IMR-90 (cell line): ENCODE measurements around the gene MAPK10. TPM values are rescaled to one million over a fixed set of nuclear protein-coding genes. Genes with fewer than 3 reads are reported as not detected.

ENCODE experiments used
- ATAC-seq: fragments of 200-7000 bp; cut with Tn5 transposase; 2 replicates; pipeline ENCODE4 v1.9.1; 2020; ENCODE audit warnings: low read depth, mild to moderate bottlenecking, moderate library complexity
- BruUV-seq: library from RNA; stranded (reverse); fragments of 400-500 nt; replicated peaks from 2 replicates; lab custom pipeline; 2021; lab: Mats Ljungman, UMichigan
- CTCF ChIA-PET: fragments of 300-600 bp; formaldehyde crosslinking; extraction: SDS; loops from one replicate; lab custom pipeline; 2021; ENCODE audit warnings: antibody characterized with exemption; lab: Yijun Ruan, JAX
- POLR2A ChIA-PET: fragments of 300-600 bp; sonication (Branson Sonifier 250); formaldehyde crosslinking; loops from one replicate; lab custom pipeline; 2022; ENCODE audit warnings: antibody characterized with exemption; ENCODE audit not compliant: unreplicated experiment; lab: Charles Lee
- DNase-seq: peaks from one replicate; pipeline ENCODE4 v3.0.0; 2013
- H2AFZ ChIP-seq: replicated peaks from 2 replicates; pipeline ENCODE3; 2013; ENCODE audit warnings: low read length, mild to moderate bottlenecking; ENCODE audit not compliant: poor library complexity
- H2AK5ac ChIP-seq: 2 replicates; pipeline ENCODE4 v1.6.1; 2013; ENCODE audit warnings: low read depth, low read length, inconsistent platforms
- H2AK9ac ChIP-seq: replicated peaks from 2 replicates; pipeline ENCODE3; 2013; ENCODE audit warnings: mild to moderate bottlenecking, low read depth, low read length, moderate library complexity; ENCODE audit not compliant: poor library complexity
- H2BK120ac ChIP-seq: 2 replicates; pipeline ENCODE4 v1.6.1; 2013; ENCODE audit warnings: low read depth, low read length, inconsistent platforms
- H2BK15ac ChIP-seq: 3 replicates; pipeline ENCODE4 v1.6.1; 2013; ENCODE audit warnings: low read depth, low read length, inconsistent platforms
- H2BK20ac ChIP-seq: 2 replicates; pipeline ENCODE4 v1.6.1; 2013; ENCODE audit warnings: low read depth, mild to moderate bottlenecking, inconsistent platforms, low read length, moderate library complexity
- H2BK5ac ChIP-seq: 2 replicates; pipeline ENCODE4 v1.6.1; 2013; ENCODE audit warnings: mild to moderate bottlenecking, low read depth, low read length, inconsistent platforms; ENCODE audit not compliant: poor library complexity, severe bottlenecking
- H3K14ac ChIP-seq: replicated peaks from 2 replicates; pipeline ENCODE4 v1.6.1; 2013; ENCODE audit warnings: low read depth, low read length, inconsistent platforms
- H3K18ac ChIP-seq: 2 replicates; pipeline ENCODE4 v1.6.1; 2013; ENCODE audit warnings: low read depth, low read length, control low read depth
- H3K23ac ChIP-seq: 2 replicates; pipeline ENCODE4 v1.6.1; 2013; ENCODE audit warnings: low read depth, low read length, inconsistent platforms
- H3K27ac ChIP-seq: 2 replicates; pipeline ENCODE4 v1.5.1; 2013; ENCODE audit warnings: mild to moderate bottlenecking, control low read depth, low read length; ENCODE audit not compliant: insufficient read depth
- H3K27me3 ChIP-seq: 2 replicates; pipeline ENCODE4 v1.6.1; 2013; ENCODE audit warnings: low read length; ENCODE audit not compliant: control insufficient read depth, insufficient read depth
- H3K36me3 ChIP-seq: 2 replicates; pipeline ENCODE4 v1.6.1; 2013; ENCODE audit warnings: low read length, mixed read lengths; ENCODE audit not compliant: control insufficient read depth, insufficient read depth
- H3K4ac ChIP-seq: 2 replicates; pipeline ENCODE4 v1.6.1; 2013; ENCODE audit warnings: low read depth, low read length, inconsistent platforms
- H3K4me1 ChIP-seq: 2 replicates; pipeline ENCODE4 v1.6.1; 2013; ENCODE audit warnings: low read length, mixed read lengths; ENCODE audit not compliant: control insufficient read depth, insufficient read depth
- H3K4me2 ChIP-seq: 2 replicates; pipeline ENCODE4 v1.6.1; 2013; ENCODE audit warnings: low read depth, mild to moderate bottlenecking, control low read depth, low read length, moderate library complexity
- H3K4me3 ChIP-seq: 2 replicates; pipeline ENCODE4 v1.5.1; 2013; ENCODE audit warnings: low read depth, mild to moderate bottlenecking, control low read depth, low read length, moderate library complexity; ENCODE audit not compliant: insufficient read depth
- H3K56ac ChIP-seq: 2 replicates; pipeline ENCODE4 v1.6.1; 2013; ENCODE audit warnings: low read length, inconsistent platforms; ENCODE audit not compliant: insufficient read depth; ENCODE audit errors: extremely low read depth
- H3K79me1 ChIP-seq, 2 experiments: 2 replicates each; pipeline ENCODE4 v1.6.1; 2013; ENCODE audit warnings: low read length in 2 of 2, inconsistent platforms in 1 of 2, low read depth in 1 of 2
- H3K9ac ChIP-seq: 2 replicates; pipeline ENCODE4 v1.6.1; 2013; ENCODE audit warnings: low read depth, low read length, control low read depth
- H3K9me1 ChIP-seq: 2 replicates; pipeline ENCODE4 v1.6.1; 2013; ENCODE audit warnings: low read length, inconsistent platforms; ENCODE audit not compliant: insufficient read depth
- H3K9me3 ChIP-seq: 2 replicates; pipeline ENCODE4 v1.6.1; 2013; ENCODE audit warnings: low read length; ENCODE audit not compliant: control insufficient read depth, insufficient read depth
- H4K20me1 ChIP-seq: 2 replicates; pipeline ENCODE4 v1.6.1; 2013; ENCODE audit warnings: low read length, inconsistent platforms; ENCODE audit not compliant: insufficient read depth
- H4K5ac ChIP-seq: 2 replicates; pipeline ENCODE4 v1.6.1; 2013; ENCODE audit warnings: mild to moderate bottlenecking, low read depth, low read length, control low read depth
- H4K8ac ChIP-seq, 2 experiments: 2 replicates each; pipeline ENCODE4 v1.6.1; 2013; ENCODE audit warnings: low read depth in 2 of 2, low read length in 2 of 2, control low read depth in 1 of 2, inconsistent platforms in 1 of 2
- H4K91ac ChIP-seq: 2 replicates; pipeline ENCODE4 v1.6.1; 2013; ENCODE audit warnings: low read depth, low read length, inconsistent platforms; ENCODE audit not compliant: insufficient read depth
- FOS ChIP-seq: fragments of 150-350 bp; IDR thresholded peaks from 2 replicates; pipeline ENCODE4 v1.6.1; 2016; ENCODE audit warnings: low read depth, low read length
- MAFK ChIP-seq: IDR thresholded peaks from 2 replicates; pipeline ENCODE4 v1.6.1; 2012; ENCODE audit warnings: low read depth, low read length, improper control_type of control experiment
- MAZ ChIP-seq: IDR thresholded peaks from 2 replicates; pipeline ENCODE4 v1.6.1; 2012; ENCODE audit warnings: low read depth, mild to moderate bottlenecking, low read length, improper control_type of control experiment, moderate library complexity, borderline replicate concordance
- MXI1 ChIP-seq: IDR thresholded peaks from 2 replicates; pipeline ENCODE4 v1.6.1; 2012; ENCODE audit warnings: low read depth, mild to moderate bottlenecking, low read length, moderate library complexity, borderline replicate concordance
- RAD21 ChIP-seq: IDR thresholded peaks from 2 replicates; pipeline ENCODE4 v1.6.1; 2012; ENCODE audit warnings: low read length, improper control_type of control experiment
- RCOR1 ChIP-seq: IDR thresholded peaks from 2 replicates; pipeline ENCODE4 v1.6.1; 2012; ENCODE audit warnings: mild to moderate bottlenecking, low read length, improper control_type of control experiment; ENCODE audit not compliant: insufficient replicate concordance
- SMC3 ChIP-seq: fragments of 150-350 bp; IDR thresholded peaks from 2 replicates; pipeline ENCODE4 v1.6.1; 2016; ENCODE audit warnings: low read depth, mild to moderate bottlenecking, antibody characterized with exemption, low read length, moderate library complexity
- WGBS, 2 experiments: methylation state at CpG; one replicate each; pipeline versions ENCODE4 v1.1.5 to v1.1.7; 2013; ENCODE audit warnings: missing lambda C conversion rate in 2 of 2; ENCODE audit not compliant: insufficient read length in 1 of 2; ENCODE audit errors: extremely low coverage in 2 of 2; 5-methylcytosine and 5-hydroxymethylcytosine counted together
- dilution Hi-C: fragments of 300-500 bp; cut with HindIII; formaldehyde crosslinking; loops from one replicate; pipeline ENCODE4 v1.14.3; 2018; ENCODE audit warnings: low sequenced_read_pairs; ENCODE audit not compliant: unreplicated experiment
- in situ Hi-C: fragments of 300-500 bp; cut with MboI; formaldehyde crosslinking; loops from 3 replicates; pipeline ENCODE4 v1.14.3; 2019; ENCODE audit warnings: low sequenced_read_pairs, inconsistent platforms, mixed read lengths
- intact Hi-C: fragments of 100-400 bp; cut with micrococcal nuclease; formaldehyde crosslinking; loops from 2 replicates; pipeline ENCODE4 v1.10.0; 2022
- polyA plus RNA-seq, 3 experiments: library from polyadenylated mRNA; depleted of rRNA; stranded (reverse); fragments of >200 nt; gene quantifications; 2 replicates each; pipeline ENCODE4 v1.2.3, GENCODE V29; 2012; ENCODE audit warnings: low replicate concordance in 1 of 3
- total RNA-seq: library from RNA; depleted of rRNA; stranded (reverse); fragments of >200 nt; gene quantifications from 2 replicates; pipeline ENCODE4 v1.2.3, GENCODE V29; 2012
- TF ChIP-seq, protein P1 (sequence below): fragments of 150-350 bp; IDR thresholded peaks from 2 replicates; pipeline ENCODE4 v1.6.1; 2017; ENCODE audit warnings: mild to moderate bottlenecking, antibody characterized with exemption, low read length, low read depth
- TF ChIP-seq, protein P2 (sequence below): conservative IDR thresholded peaks from 2 replicates; pipeline ENCODE4 v1.5.1; 2012; ENCODE audit warnings: mild to moderate bottlenecking, low read depth, low read length, improper control_type of control experiment
- TF ChIP-seq, protein P3 (sequence below): fragments of 150-350 bp; IDR thresholded peaks from 2 replicates; pipeline ENCODE4 v1.6.1; 2016; ENCODE audit warnings: low read depth, mild to moderate bottlenecking, low read length, moderate library complexity, borderline replicate concordance

The MAPK10 gene
- total and polyA plus RNA-seq, 2 of the 4 experiments (the other 2 are of a cell fraction), result 2.8 to 6.5 TPM

GRCh38 chr4:86160426-86160825 is 199.4 kb downstream of the MAPK10 start:
- Histone ChIP-seq H3K79me1 (no peaks in the 10 kb centered on the region), H3K4ac (no peak overlapping the region), H3K18ac (no peak overlapping the region), H3K36me3 (no peaks in the 10 kb centered on the region), H2BK120ac (no peak overlapping the region), H3K9ac (no peak overlapping the region), H4K5ac (no peak overlapping the region), H4K20me1 (no peaks in the 10 kb centered on the region), H3K14ac (no peak overlapping the region), H2BK5ac (no peak overlapping the region), H3K56ac (no peak overlapping the region), H3K23ac (no peak overlapping the region), H3K4me2 (no peak overlapping the region), H2BK20ac (no peak overlapping the region), H3K27me3 (no peaks in the 10 kb centered on the region), H2BK15ac (no peak overlapping the region), H2AK9ac (no peak overlapping the region), H3K4me1 (no peaks in the 10 kb centered on the region), H3K9me3 (no peaks in the 10 kb centered on the region), H3K9me1 (no peaks in the 10 kb centered on the region), H2AK5ac (no peak overlapping the region), H4K8ac (no peak overlapping the region), H4K91ac (no peak overlapping the region), H3K4me3 (no peak overlapping the region), H2AFZ (no peak overlapping the region), H3K27ac (no peak overlapping the region)
- POLR2A ChIA-PET, result no interaction called here
- in situ Hi-C loops (no loop called here), dilution Hi-C loops (no loop called here), intact Hi-C loops (no loop called here)
- no peak for ATAC-seq
- CTCF ChIA-PET, result no interaction called here
- no peak for DNase-seq
- TF ChIP-seq, protein P1, sequence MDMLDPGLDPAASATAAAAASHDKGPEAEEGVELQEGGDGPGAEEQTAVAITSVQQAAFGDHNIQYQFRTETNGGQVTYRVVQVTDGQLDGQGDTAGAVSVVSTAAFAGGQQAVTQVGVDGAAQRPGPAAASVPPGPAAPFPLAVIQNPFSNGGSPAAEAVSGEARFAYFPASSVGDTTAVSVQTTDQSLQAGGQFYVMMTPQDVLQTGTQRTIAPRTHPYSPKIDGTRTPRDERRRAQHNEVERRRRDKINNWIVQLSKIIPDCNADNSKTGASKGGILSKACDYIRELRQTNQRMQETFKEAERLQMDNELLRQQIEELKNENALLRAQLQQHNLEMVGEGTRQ, result no peak
- TF ChIP-seq SMC3 (no peak), RAD21 (no peak), MAFK (no peak), MAZ (no peak), MXI1 (no peak), FOS (no peak), RCOR1 (no peak)
- TF ChIP-seq, protein P2, sequence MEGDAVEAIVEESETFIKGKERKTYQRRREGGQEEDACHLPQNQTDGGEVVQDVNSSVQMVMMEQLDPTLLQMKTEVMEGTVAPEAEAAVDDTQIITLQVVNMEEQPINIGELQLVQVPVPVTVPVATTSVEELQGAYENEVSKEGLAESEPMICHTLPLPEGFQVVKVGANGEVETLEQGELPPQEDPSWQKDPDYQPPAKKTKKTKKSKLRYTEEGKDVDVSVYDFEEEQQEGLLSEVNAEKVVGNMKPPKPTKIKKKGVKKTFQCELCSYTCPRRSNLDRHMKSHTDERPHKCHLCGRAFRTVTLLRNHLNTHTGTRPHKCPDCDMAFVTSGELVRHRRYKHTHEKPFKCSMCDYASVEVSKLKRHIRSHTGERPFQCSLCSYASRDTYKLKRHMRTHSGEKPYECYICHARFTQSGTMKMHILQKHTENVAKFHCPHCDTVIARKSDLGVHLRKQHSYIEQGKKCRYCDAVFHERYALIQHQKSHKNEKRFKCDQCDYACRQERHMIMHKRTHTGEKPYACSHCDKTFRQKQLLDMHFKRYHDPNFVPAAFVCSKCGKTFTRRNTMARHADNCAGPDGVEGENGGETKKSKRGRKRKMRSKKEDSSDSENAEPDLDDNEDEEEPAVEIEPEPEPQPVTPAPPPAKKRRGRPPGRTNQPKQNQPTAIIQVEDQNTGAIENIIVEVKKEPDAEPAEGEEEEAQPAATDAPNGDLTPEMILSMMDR, result no peak
- TF ChIP-seq, protein P3, sequence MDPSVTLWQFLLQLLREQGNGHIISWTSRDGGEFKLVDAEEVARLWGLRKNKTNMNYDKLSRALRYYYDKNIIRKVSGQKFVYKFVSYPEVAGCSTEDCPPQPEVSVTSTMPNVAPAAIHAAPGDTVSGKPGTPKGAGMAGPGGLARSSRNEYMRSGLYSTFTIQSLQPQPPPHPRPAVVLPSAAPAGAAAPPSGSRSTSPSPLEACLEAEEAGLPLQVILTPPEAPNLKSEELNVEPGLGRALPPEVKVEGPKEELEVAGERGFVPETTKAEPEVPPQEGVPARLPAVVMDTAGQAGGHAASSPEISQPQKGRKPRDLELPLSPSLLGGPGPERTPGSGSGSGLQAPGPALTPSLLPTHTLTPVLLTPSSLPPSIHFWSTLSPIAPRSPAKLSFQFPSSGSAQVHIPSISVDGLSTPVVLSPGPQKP, result no peak
- no CpG with 5 or more reads among the region's 2 CpGs for WGBS, 2 experiments
- BruUV-seq, result no TSS peak
